GM19463 (cell line): ENCODE data around the gene N4BP2L2.
A peak's percentile ranks its signal among the peaks of the same experiment; 100 is the strongest.
"Not testable (repeated sequence)": the region's sequence is repeated elsewhere in the genome, so short reads cannot be mapped to it uniquely, and the experiment has no call there.

Experiments used
- ATAC-seq: cut with Tn5 transposase; IDR thresholded peaks from one replicate; pipeline ENCODE4 v1.9.1; 2021; ENCODE audit warnings: mild to moderate bottlenecking, moderate library complexity; ENCODE audit not compliant: unreplicated experiment

Gene N4BP2L2

DNA sequence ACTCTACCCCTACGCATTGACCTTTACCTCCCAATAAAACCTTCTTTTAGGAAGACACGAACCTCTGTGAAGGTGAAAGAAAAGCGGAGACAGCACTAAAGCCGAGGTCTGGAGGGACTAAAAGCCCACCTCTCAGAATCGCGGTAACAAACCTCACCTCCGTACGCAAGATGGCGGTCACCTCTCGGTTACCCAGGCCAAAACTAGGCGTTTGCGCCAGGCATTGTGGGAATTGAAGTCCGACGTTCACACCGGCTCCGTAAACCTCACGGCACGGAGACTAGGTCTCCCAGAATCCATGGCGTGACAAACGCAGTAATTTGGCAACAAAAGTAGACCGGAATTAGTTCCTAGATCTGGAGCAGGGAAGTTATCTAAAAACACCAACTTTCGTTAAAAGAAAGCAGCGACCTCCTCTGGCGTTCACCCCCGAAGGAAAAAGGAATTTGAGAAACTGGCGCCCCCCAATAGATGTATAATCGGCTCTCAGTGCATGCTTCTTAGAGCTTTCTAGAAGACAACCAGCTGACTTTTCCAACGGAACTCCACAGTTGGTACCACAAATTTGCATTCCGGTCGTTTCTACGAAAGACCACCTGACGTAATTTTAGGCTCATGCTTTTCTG is at the start of gene N4BP2L2:
Gene N4BP2L2 (minus strand): TSS at position 175 of the 626 bp plus-strand sequence. CDS start 1,768 bp downstream, outside the sequence.
- peak; percentile 97 for ATAC-seq

DNA sequence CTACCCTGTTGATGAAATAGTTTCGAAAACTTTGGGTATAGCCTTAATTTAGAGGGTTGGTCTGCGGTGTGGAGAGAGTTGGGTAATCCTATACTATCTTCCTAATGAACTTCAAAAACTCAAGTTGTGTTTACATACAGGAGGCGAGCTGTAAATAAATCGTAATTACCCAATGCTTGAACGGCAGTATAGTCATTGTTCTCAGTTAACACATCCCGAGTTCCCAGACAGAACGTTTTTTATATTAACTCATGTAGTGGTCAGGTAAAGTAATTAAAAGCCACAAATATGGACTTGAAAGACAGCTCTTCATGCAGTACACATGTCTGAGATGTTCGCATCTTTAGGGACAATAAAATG is 49.2 kb upstream of the N4BP2L2 start:
- no peak for ATAC-seq

DNA sequence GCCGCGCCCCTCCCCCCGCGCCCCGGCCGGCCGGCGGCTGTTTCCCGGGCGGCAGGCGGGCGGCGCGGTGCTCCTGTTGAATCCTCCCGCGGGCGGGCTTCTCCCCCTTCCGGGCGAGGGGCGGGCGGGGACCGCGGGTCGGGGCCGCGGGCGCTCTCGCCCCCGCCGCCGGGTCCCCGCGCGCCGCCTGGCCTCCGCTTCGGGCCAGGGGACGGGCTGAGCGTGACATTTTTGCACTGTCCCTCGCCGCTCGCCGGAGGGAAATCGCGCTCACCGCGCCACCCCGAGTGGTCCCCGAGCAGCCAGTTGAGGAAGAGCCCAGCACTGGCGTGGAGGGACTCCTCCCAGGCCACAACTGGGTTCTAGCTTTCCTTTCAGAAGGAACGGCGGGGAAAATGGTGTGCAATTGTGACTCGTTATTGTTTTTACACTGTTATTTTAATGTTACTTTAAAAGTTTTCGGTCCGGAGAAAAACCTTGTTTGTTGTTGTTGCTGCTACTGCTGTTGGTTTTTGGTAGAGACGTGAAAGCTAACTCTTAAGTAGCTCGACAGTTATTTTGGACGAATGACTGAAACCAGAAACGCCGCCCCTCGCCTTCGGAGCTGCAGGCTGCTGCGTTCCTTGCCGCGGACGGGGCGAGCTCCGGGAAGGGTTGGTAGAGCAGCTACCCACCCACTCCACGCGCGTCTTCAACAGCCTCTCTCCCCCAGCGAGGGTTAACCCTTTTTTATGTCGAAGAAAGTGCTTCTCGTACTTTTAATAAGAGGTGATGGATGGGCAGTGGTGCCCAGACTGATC is 48.6 kb upstream of the N4BP2L2 start:
- peak; percentile 31 for ATAC-seq

DNA sequence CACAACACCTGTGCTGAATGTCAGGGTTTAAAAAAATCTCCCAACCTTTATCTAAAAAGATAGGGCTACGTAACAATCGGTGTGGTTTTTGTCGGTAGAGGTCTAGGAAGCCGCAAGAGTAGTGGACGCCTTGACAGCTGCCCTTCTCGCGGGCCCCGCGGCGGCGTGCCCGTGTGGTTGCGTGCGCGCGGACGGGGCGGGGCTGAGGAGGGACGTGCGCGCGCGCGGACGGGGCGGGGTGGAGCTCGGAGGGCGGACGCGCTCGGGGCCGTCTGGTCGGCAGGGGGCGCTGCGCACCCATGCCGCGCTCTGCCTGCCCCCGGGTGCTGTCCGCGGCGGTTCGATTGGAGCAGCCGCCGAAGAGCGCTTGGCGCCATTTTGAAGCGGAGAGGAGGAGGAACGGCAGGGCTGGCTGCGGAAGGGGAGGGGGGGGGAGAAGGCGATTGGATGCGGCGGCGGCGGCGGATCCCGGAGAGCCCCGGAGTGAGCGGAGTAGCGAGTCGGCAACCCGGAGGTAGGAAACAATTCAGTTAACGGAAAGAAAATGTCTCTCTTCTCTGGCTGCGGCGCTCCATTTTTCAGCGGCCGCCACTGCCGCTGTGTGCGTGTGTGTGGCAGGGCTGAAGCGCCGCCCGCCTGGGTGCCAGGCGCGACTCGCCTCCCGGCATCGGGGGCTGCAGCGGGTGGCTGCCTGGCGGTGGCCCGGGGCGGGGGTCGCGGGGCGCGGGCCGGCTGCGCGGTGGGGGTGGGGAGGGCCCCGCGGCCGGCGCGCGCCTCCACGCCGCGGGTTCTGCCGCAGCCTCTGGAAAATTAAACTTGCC is 47.7 kb upstream of the N4BP2L2 start, which contains the start of gene PDS5B:
Gene PDS5B (plus strand): TSS at position 373 of the 821 bp plus-strand sequence. CDS start 62,321 bp downstream, outside the sequence.
- peak; percentile 84 for ATAC-seq

GRCh38 chr13:32585550-32586079 is 47.0 kb upstream of the N4BP2L2 start:
- ATAC-seq: no peak

- no peak for ATAC-seq
Measured at GRCh38 chr13:32582991-32583390, 44.4 kb upstream of the N4BP2L2 start.

GRCh38 chr13:32582281-32582680 is 43.7 kb upstream of the N4BP2L2 start:
- no peak for ATAC-seq

DNA sequence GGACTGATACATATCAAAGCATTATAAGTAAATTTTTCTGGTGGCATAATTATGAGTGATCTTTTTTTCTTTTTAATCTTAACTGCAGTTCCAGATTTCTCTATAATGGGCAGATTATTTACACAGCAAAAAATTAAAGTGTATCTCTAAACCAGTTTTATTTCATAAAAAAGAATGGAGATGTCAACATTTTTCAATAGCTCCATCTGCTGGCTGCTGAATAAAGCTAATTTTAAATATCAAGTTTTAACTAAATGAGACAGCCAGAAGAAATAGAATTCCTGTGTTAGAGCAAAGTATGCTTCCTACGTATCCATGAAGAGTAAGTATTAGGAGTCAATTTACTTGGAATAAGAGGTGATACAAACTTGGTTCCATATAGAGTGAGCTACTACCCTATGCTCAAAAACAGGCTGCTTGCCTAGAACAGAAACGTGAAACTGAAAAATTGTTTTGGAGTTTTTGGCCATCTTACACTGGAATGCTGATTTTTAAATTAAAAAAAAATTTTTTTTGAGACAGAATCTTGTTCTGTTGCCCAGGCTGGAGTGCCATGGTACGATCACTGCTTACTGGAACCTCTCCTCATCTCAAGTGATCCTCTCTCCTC is 42.7 kb upstream of the N4BP2L2 start:
- no peak for ATAC-seq

DNA sequence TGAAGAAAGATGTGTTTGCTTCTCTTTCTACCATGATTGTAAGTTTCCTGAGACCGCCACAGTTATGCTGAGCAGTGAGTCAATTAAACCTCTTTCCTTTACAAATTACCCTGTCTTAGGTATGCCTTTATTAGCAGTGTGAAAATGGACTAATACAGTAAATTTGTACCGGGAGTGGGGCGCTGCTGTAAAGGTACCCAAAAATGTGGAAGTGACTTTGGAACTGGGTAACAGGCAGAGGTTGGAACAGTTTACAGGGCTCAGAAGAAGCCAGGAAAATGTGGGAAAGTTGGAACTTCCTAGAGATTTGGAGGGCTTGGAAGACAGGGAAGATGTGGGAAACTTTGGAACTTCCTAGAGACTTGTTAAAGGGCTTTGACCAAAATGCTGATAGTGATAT is 38.4 kb upstream of the N4BP2L2 start:
- no peak for ATAC-seq

DNA sequence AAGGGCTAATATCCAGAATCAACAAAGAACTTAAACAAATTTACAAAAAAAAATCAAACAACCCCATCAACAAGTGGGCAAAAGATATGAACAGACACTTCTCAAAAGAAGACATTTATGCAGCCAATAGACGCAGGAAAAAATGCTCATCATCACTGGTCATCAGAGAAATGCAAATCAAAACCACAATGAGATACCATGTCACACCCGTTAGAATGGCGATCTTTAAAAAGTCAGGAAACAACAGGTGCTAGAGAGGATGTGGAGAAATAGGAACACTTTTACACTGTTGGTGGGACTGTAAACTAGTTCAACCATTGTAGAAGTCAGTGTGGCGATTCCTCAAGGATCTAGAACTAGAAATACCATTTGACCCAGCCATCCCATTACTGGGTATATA is 37.1 kb upstream of the N4BP2L2 start:
- not testable (repeated sequence) for ATAC-seq

DNA sequence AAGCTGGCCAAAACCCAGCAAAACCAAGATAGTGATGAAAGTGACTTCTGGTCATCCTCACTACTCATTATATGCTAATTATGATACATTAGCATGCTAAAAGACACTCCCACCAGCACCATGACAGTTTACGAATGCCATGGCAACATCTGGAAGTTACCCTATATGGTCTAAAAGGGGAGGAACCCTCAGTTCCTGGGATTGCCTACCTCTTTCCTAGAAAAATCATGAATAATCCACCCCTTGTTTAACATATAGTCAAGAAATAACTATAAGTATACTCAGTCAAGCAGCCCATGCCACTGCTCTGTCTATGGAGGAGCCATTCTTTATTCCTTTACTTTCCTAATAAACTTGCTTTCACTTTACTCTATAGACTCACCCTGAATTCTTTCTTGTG is 22.2 kb upstream of the N4BP2L2 start:
- not testable (repeated sequence) for ATAC-seq

DNA sequence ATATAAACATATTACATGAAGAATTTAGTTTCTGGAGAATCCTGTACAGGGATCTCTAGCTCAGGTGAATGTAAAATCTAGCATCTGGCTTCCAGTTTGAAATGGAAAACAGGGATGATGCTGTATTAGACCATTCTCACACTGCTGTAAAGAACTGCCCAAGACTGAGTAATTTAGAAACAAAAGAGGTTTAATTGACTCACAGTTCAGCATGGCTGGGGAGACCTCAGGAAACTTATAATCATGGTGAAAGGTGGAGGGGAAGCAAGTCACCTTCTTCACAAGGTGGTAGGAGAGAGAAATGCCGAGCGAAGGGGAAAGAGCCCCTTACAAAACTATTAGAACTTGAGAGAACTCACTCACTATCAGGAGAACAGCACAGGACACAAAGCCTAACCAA is 17.0 kb upstream of the N4BP2L2 start:
- no peak for ATAC-seq

DNA sequence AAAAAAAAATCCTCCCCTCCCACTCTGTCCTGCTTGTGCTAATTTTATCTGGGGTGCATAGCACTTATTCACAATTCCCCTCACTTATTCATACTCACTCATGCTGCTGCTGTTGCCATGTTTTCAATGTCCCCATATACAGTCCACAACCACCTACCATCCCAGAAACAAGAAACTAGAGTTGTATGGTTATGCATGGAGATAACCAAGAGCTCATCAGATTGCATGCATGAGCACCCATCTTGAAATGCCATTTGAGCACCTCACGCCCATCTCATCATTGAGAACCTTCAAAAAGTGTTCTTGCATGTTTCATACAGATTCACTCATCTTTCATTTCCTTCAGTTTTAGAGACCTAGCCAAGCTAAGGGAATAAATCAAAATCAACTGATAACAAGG is 15.1 kb upstream of the N4BP2L2 start:
- no peak for ATAC-seq

DNA sequence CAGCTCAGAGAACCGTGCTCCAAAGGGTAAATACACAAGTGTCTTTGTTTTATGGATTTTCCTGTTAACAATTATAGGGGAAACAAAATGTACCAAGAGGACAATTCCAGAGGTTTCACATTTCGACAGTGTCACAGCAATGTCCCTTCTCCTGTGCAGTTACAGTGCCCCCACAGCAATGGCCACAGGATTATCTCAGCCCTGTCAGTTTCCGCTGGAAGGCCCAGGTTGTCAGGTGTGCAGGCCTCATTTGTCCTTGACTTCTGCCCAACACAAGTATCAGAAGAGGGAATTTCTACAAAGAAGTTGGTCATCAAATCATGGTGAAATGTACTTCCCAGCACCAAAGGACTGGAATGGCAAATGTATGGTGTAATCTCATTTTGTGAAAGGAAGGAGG is 11.2 kb upstream of the N4BP2L2 start:
- ATAC-seq: no peak

GRCh38 chr13:32548837-32549236 is 10.2 kb upstream of the N4BP2L2 start:
- no peak for ATAC-seq

GRCh38 chr13:32545083-32545482 is 6.5 kb upstream of the N4BP2L2 start:
- no peak for ATAC-seq

DNA sequence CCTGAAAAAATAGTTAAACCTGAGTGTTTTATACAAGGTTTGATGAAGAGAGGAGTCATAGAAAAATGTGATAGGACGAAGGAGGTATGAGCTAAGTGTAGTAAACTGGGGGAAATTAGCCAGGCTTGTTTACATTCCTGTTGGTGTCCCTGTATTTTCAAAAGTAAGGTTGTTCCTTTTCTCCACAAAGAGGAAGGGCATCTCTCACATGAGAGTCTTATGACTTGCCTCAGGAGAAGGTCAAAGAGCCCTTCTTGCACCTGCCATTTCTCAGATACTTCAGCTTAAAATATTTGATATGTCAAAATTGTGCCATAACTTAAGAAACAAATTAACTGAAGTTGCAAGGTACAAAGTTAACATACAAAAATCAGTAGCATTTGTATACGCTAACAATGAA is 3.6 kb upstream of the N4BP2L2 start:
- ATAC-seq: no peak

- peak; percentile 75 for ATAC-seq
Measured at GRCh38 chr13:32538143-32538620, 413 bp downstream of the N4BP2L2 start.

- ATAC-seq: no peak
Measured at GRCh38 chr13:32537580-32538142, 934 bp downstream of the N4BP2L2 start.

DNA sequence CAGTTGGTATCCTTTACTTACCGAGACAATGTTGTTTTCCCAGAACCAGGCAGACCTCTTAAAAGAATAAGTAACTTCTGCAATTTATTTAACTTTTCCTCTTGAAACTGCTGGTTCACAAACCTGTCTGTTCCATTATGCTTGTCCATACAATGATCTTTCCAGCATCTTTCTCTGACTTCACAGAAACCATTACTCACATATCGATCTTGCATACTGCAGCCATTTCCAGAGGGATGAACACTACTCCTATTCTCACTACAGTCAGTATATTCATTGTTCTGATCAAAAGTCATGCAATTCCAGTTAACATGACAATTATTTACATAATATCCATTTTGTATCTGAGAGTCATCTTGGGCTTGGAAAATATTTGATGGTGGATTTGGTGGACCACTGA is 2.8 kb downstream of the N4BP2L2 start:
- no peak for ATAC-seq
